Duodenal mucosa (tissue), 2 donors: ENCODE data around the gene TMEM45A.
"Not testable (repeated sequence)": the region's sequence is repeated elsewhere in the genome, so short reads cannot be mapped to it uniquely, and the experiment has no call there.

Source experiments
- H3K27ac ChIP-seq: one replicate; pipeline ENCODE4 v1.7.0; 2013; ENCODE audit warnings: low read depth, low read length
- H3K27me3 ChIP-seq, 2 donors: one replicate each; pipeline ENCODE4 v1.7.0; 2013; ENCODE audit warnings: low read length in 2 of 2, control low read depth in 1 of 2; ENCODE audit not compliant: insufficient read depth in 2 of 2, control insufficient read depth in 1 of 2
- H3K36me3 ChIP-seq, 2 donors: one replicate each; pipeline ENCODE4 v1.7.0; 2013; ENCODE audit warnings: low read length in 2 of 2, control low read depth in 1 of 2; ENCODE audit not compliant: insufficient read depth in 2 of 2, control insufficient read depth in 1 of 2
- H3K4me1 ChIP-seq, 2 donors: one replicate each; pipeline ENCODE4 v1.7.0; 2013; ENCODE audit warnings: low read length in 2 of 2, control low read depth in 1 of 2; ENCODE audit not compliant: insufficient read depth in 2 of 2, control insufficient read depth in 1 of 2
- H3K4me3 ChIP-seq, 2 donors: one replicate each; pipeline ENCODE4 v1.7.0; 2013; ENCODE audit warnings: low read length in 2 of 2, low read depth in 1 of 2
- H3K9ac ChIP-seq, 2 donors: one replicate each; pipeline ENCODE4 v1.7.0; 2013; ENCODE audit warnings: low read length in 2 of 2, low read depth in 1 of 2
- H3K9me3 ChIP-seq, 2 donors: one replicate each; pipeline ENCODE4 v1.7.0; 2013; ENCODE audit warnings: low read length in 2 of 2, control low read depth in 1 of 2; ENCODE audit not compliant: control insufficient read depth in 1 of 2

TMEM45A gene

GRCh38 chr3:100482176-100482575 is 10.2 kb upstream of the TMEM45A start:
- Histone ChIP-seq H3K4me1 (no peaks in the 10 kb centered on the region), H3K36me3 (no peaks in the 10 kb centered on the region), H3K9ac (no peak overlapping the region), H3K27ac (no peak overlapping the region), H3K4me3 (no peak overlapping the region), H3K27me3 (peaks cover 0 to 6% of the 10 kb centered on the region in 2 donors), H3K9me3 (no peaks in the 10 kb centered on the region)

- no peaks in the 10 kb centered on the region for H3K9me3 ChIP-seq
- H3K36me3 ChIP-seq, result no peaks in the 10 kb centered on the region
- H3K4me1 ChIP-seq, result no peaks in the 10 kb centered on the region
- H3K27me3 ChIP-seq, result peaks cover 0 to 6% of the 10 kb centered on the region in 2 donors
- no peak overlapping the region for H3K27ac ChIP-seq
- H3K4me3 ChIP-seq, result no peak overlapping the region
- no peak overlapping the region for H3K9ac ChIP-seq
Measured at GRCh38 chr3:100483529-100483928, 8.9 kb upstream of the TMEM45A start.

- no peak overlapping the region for H3K9ac ChIP-seq
- H3K4me1 ChIP-seq, result peaks cover 3 to 6% of the 10 kb centered on the region in 2 donors
- no peaks in the 10 kb centered on the region for H3K36me3 ChIP-seq
- H3K9me3 ChIP-seq, result no peaks in the 10 kb centered on the region
- peaks cover 10 to 15% of the 10 kb centered on the region in 2 donors for H3K27me3 ChIP-seq
- no peak overlapping the region for H3K27ac ChIP-seq
- H3K4me3 ChIP-seq, result no peak overlapping the region
Measured at GRCh38 chr3:100486808-100487207, 5.6 kb upstream of the TMEM45A start.

- H3K9ac ChIP-seq, result no peak overlapping the region
- H3K4me1 ChIP-seq, result peaks cover 9 to 18% of the 10 kb centered on the region in 2 donors
Measured at GRCh38 chr3:100489118-100489517, 3.3 kb upstream of the TMEM45A start.

GRCh38 chr3:100496711-100497261 is 4.4 kb downstream of the TMEM45A start:
- peaks cover 6 to 15% of the 10 kb centered on the region in 2 donors for H3K4me1 ChIP-seq
- no peak overlapping the region for H3K4me3 ChIP-seq
- peaks cover 0 to 2% of the 10 kb centered on the region in 2 donors for H3K27me3 ChIP-seq
- H3K27ac ChIP-seq, result no peak overlapping the region
- H3K36me3 ChIP-seq, result no peaks in the 10 kb centered on the region
- no peaks in the 10 kb centered on the region for H3K9me3 ChIP-seq
- H3K9ac ChIP-seq, result no peak overlapping the region

More at GRCh38 chr3:100489118-100489517, 3.3 kb upstream of the TMEM45A start:
- H3K36me3 ChIP-seq, result no peaks in the 10 kb centered on the region
- no peak overlapping the region for H3K27ac ChIP-seq
- no peak overlapping the region for H3K4me3 ChIP-seq
- no peaks in the 10 kb centered on the region for H3K9me3 ChIP-seq
- peaks cover 10 to 16% of the 10 kb centered on the region in 2 donors for H3K27me3 ChIP-seq

GRCh38 chr3:100499651-100500050 is 7.2 kb downstream of the TMEM45A start:
- no peak overlapping the region for H3K9ac ChIP-seq
- H3K4me1 ChIP-seq, result peaks cover 0 to 3% of the 10 kb centered on the region in 2 donors
- H3K4me3 ChIP-seq, result no peak overlapping the region
- no peak overlapping the region for H3K27ac ChIP-seq
- H3K36me3 ChIP-seq, result no peaks in the 10 kb centered on the region
- H3K27me3 ChIP-seq, result no peaks in the 10 kb centered on the region
- no peaks in the 10 kb centered on the region for H3K9me3 ChIP-seq

- Histone ChIP-seq H3K27me3 (no peaks in the 10 kb centered on the region), H3K4me1 (peaks cover 0 to 3% of the 10 kb centered on the region in 2 donors), H3K9ac (no peak overlapping the region), H3K36me3 (no peaks in the 10 kb centered on the region), H3K27ac (no peak overlapping the region), H3K4me3 (no peak overlapping the region), H3K9me3 (no peaks in the 10 kb centered on the region)
Measured at GRCh38 chr3:100500320-100500880, 8.0 kb downstream of the TMEM45A start.

- H3K9me3 ChIP-seq, result no peaks in the 10 kb centered on the region
- H3K36me3 ChIP-seq, result no peaks in the 10 kb centered on the region
- no peaks in the 10 kb centered on the region for H3K27me3 ChIP-seq
- H3K9ac ChIP-seq, result no peak overlapping the region
- no peak overlapping the region for H3K4me3 ChIP-seq
- no peak overlapping the region for H3K27ac ChIP-seq
- H3K4me1 ChIP-seq, result no peaks in the 10 kb centered on the region
Measured at GRCh38 chr3:100503448-100503847, 11.0 kb downstream of the TMEM45A start.

- no peak overlapping the region for H3K9ac ChIP-seq
Measured at GRCh38 chr3:100506355-100506754, 13.9 kb downstream of the TMEM45A start.

GRCh38 chr3:100509818-100510217 is 17.4 kb downstream of the TMEM45A start:
- H3K27ac ChIP-seq, H3K4me3 ChIP-seq, H3K27me3 ChIP-seq, H3K9me3 ChIP-seq, H3K4me1 ChIP-seq, H3K36me3 ChIP-seq, H3K9ac ChIP-seq: not testable (repeated sequence)

More at GRCh38 chr3:100506355-100506754, 13.9 kb downstream of the TMEM45A start:
- H3K4me1 ChIP-seq, result no peaks in the 10 kb centered on the region
- no peak overlapping the region for H3K4me3 ChIP-seq
- H3K9me3 ChIP-seq, result no peaks in the 10 kb centered on the region
- no peaks in the 10 kb centered on the region for H3K36me3 ChIP-seq
- H3K27ac ChIP-seq, result no peak overlapping the region
- no peaks in the 10 kb centered on the region for H3K27me3 ChIP-seq
